Heart right ventricle (tissue), 16 donors: ENCODE data around the gene RAB11A. TPM values are rescaled to one million over a fixed set of nuclear protein-coding genes. Genes with fewer than 3 reads are reported as not detected.

Source experiments
- ATAC-seq, 8 donors: fragments of 200-7000 bp; cut with Tn5 transposase; one replicate each; pipeline ENCODE4 v1.9.1; 2020; ENCODE audit warnings: mild to moderate bottlenecking in 8 of 8, moderate library complexity in 8 of 8, moderate number of reproducible peaks in 1 of 8
- DNase-seq, 2 donors: peaks; one replicate each; pipeline ENCODE4 v3.0.0-alpha.2; 2020
- H3K27ac ChIP-seq, 10 donors: fragments of 200-600 bp; sonication (generic) in 2 of 10; one replicate each; pipeline versions ENCODE4 v1.5.0 to v1.8.0; 2020 to 2022; ENCODE audit warnings: mild to moderate bottlenecking in 3 of 10
- H3K27me3 ChIP-seq, 7 donors: fragments of 200-600 bp; one replicate each; pipeline ENCODE4 v1.8.0; 2021 to 2022; ENCODE audit warnings: mild to moderate bottlenecking in 2 of 7
- H3K36me3 ChIP-seq, 9 donors: fragments of 200-600 bp; sonication (generic) in 1 of 9; one replicate each; pipeline versions ENCODE4 v1.5.0 to v1.8.0; 2020 to 2022; ENCODE audit warnings: mild to moderate bottlenecking in 2 of 9
- H3K4me1 ChIP-seq, 9 donors: fragments of 200-600 bp; sonication (generic) in 1 of 9; one replicate each; pipeline versions ENCODE4 v1.5.0 to v1.8.0; 2020 to 2022; ENCODE audit warnings: mild to moderate bottlenecking in 4 of 9
- H3K4me3 ChIP-seq, 10 donors: fragments of 200-600 bp; sonication (generic) in 2 of 10; one replicate each; pipeline versions ENCODE4 v1.5.0 to v1.8.0; 2020 to 2022; ENCODE audit warnings: mild to moderate bottlenecking in 7 of 10, moderate library complexity in 2 of 10
- H3K9me3 ChIP-seq, 11 donors: fragments of 200-600 bp in 10 of 11; sonication (generic) in 2 of 11; one replicate each; pipeline versions ENCODE4 v1.5.0 to v1.8.0; 2013 to 2022; ENCODE audit warnings: mild to moderate bottlenecking in 2 of 11, control low read depth in 1 of 11, moderate library complexity in 1 of 11
- CTCF ChIP-seq, 9 donors: fragments of 200-600 bp; sonication (generic) in 2 of 9; IDR thresholded peaks; one replicate each; pipeline versions ENCODE4 v1.5.0 to v1.8.0; 2021 to 2022; ENCODE audit warnings: antibody characterized with exemption in 9 of 9, mild to moderate bottlenecking in 5 of 9, moderate library complexity in 1 of 9
- WGBS, 2 donors: extraction: QIAGEN DNeasy Blood & Tissue Kit; methylation state at CpG; one replicate each; pipeline ENCODE4 v1.1.7; 2013; ENCODE audit warnings: inconsistent platforms in 1 of 2; 5-methylcytosine and 5-hydroxymethylcytosine counted together
- intact Hi-C, 10 donors: fragments of 100-400 bp; cut with DNase I; formaldehyde crosslinking; loops; one replicate each; pipeline versions ENCODE4 v1.11.1 to v1.14.2; 2022
- polyA plus RNA-seq, 2 donors: library from polyadenylated mRNA; stranded (reverse); fragments of 200-250 nt; gene quantifications; one replicate each; pipeline ENCODE4 v1.2.3, GENCODE V29; 2013
- total RNA-seq, 10 donors: library from RNA; stranded (reverse); fragmentation: NEBNext Ultra II Directional in 3 of 10; extraction: Animal tissue kit (Norgen Biotek cat#: 25700) in 3 of 10; gene quantifications; one replicate each; pipeline versions ENCODE4 v1.2.1 to v1.2.4, GENCODE V29; 2021 to 2023
- donor health status: Arrhythmogenic right ventricular cardiomyopathy.
- donor health status: ischemic (EF 13 %, LVEDD 7.1; RV severe dilation, severe dysfunction).
- donor health status: healthy with polysubstance abuse.
- donor health status: DM: no; HTN: yes; CAD: no.
- donor health status: DM: no; HTN: no; CAD: no.
- donor health status: ischemic (EF 25% LVEDD 6.9; RV normal size, moderate dysfunction).
- donor health status: ischemic (EF 25% LVEDD 5.7; RV mildly dilated, moderate dysfunction).
- donor health status: healthy.
- donor health status: DM: yes; HTN: yes; CAD: no.
- donor health status: Ischemic cardiomyopathy.
- donor health status: ischemic (EF 35%, LVEDD 5.7; RV mildly dilated, moderate dysfunction).
- donor health status: nonischemic (EF 11% LVEDD 7.7; RV severe dilation, severe dysfunction).
- donor health status: DM: yes; HTN: yes; CAD: no.
- donor health status: PGD.
- donor health status: ischemic (EF 29% LVEDD 5.4; RV normal size, mild dysfunction).
- donor health status: nonischemic (EF 23%, LVEDD 6.1; RV moderate dilation, normal function).

Gene RAB11A
- total and polyA plus RNA-seq, 12 donors, result 28.5 to 211 (median 150) TPM

GRCh38 chr15:65875458-65875857, 6.2 kb downstream of the RAB11A start:
- H3K36me3 ChIP-seq, result peaks cover 0 to 64% (median 39%) of the 10 kb centered on the region in 9 donors
- DNase-seq (no peak), ATAC-seq (no peak)
- H3K4me1 ChIP-seq, result peaks cover 2 to 68% (median 43%) of the 10 kb centered on the region in 9 donors
- no peak overlapping the region for H3K4me3 ChIP-seq
- WGBS, 2 donors, result 93% methylated on average over 1 of the region's 1 CpG
- no peaks in the 10 kb centered on the region for H3K9me3 ChIP-seq
- H3K27me3 ChIP-seq, result no peaks in the 10 kb centered on the region
- H3K27ac ChIP-seq, result no peak overlapping the region
- no peak for TF ChIP-seq CTCF (IDR thresholded peaks at IDR 0.05)
- intact Hi-C loops, result no loop called here

GRCh38 chr15:65877749-65878148, 8.5 kb downstream of the RAB11A start:
- H3K27ac ChIP-seq, result no peak overlapping the region
- WGBS, 2 donors, result 93 to 94% methylated on average over 3 of the region's 3 CpGs
- H3K9me3 ChIP-seq, result no peaks in the 10 kb centered on the region
- H3K36me3 ChIP-seq, result peaks cover 0 to 87% (median 39%) of the 10 kb centered on the region in 9 donors
- no peak for DNase-seq
- TF ChIP-seq CTCF (IDR thresholded peaks at IDR 0.05), result no peak
- H3K27me3 ChIP-seq, result no peaks in the 10 kb centered on the region
- no peak for ATAC-seq
- no peak overlapping the region for H3K4me3 ChIP-seq
- H3K4me1 ChIP-seq, result peaks cover 1 to 46% (median 24%) of the 10 kb centered on the region in 9 donors
- intact Hi-C loops, result no loop called here

- Histone ChIP-seq H3K4me3 (no peak overlapping the region), H3K36me3 (peaks cover 0 to 100% (median 46%) of the 10 kb centered on the region in 9 donors), H3K9me3 (no peaks in the 10 kb centered on the region), H3K27me3 (no peaks in the 10 kb centered on the region), H3K4me1 (peaks cover 0 to 29% (median 8%) of the 10 kb centered on the region in 9 donors), H3K27ac (no peak overlapping the region)
- intact Hi-C loops, result no loop called here
- WGBS, 2 donors, result 79 to 84% methylated on average over 3 of the region's 3 CpGs
- no peak for ATAC-seq
- DNase-seq, result no peak
- no peak for TF ChIP-seq CTCF (IDR thresholded peaks at IDR 0.05)
Observed at GRCh38 chr15:65881766-65882434, 12.6 kb downstream of the RAB11A start.

GRCh38 chr15:65883571-65883970, 14.3 kb downstream of the RAB11A start:
- ATAC-seq, result no peak

More at GRCh38 chr15:65883571-65883970, 14.3 kb downstream of the RAB11A start:
- Histone ChIP-seq H3K4me1 (peaks cover 0 to 36% (median 5%) of the 10 kb centered on the region in 9 donors), H3K27ac (no peak overlapping the region), H3K9me3 (no peaks in the 10 kb centered on the region), H3K27me3 (no peaks in the 10 kb centered on the region), H3K36me3 (peaks cover 0 to 100% (median 44%) of the 10 kb centered on the region in 9 donors), H3K4me3 (no peak overlapping the region)
- no peak for TF ChIP-seq CTCF (IDR thresholded peaks at IDR 0.05)
- no peak for DNase-seq
- 90 to 96% methylated on average over 6 of the region's 6 CpGs for WGBS, 2 donors
- intact Hi-C loops, result no loop called here
